HCT116 (cell line): Measurements from ENCODE around the gene CARS1. TPM values are rescaled to one million over a fixed set of nuclear protein-coding genes. Genes with fewer than 3 reads are reported as not detected.

ENCODE experiments used
- ATAC-seq: fragments of 200-7000 bp; cut with Tn5 transposase; 2 replicates; pipeline ENCODE4 v1.9.1; 2020; ENCODE audit warnings: mild to moderate bottlenecking, moderate library complexity
- BruUV-seq: library from RNA; stranded (reverse); fragments of 400-500 nt; replicated peaks from 2 replicates; lab custom pipeline; 2021; lab: Mats Ljungman, UMichigan
- CTCF ChIA-PET: fragments of 300-600 bp; sonication (Branson Sonifier 250); formaldehyde crosslinking; loops from one replicate; lab custom pipeline; 2021; ENCODE audit warnings: antibody characterized with exemption; lab: Charles Lee
- POLR2A ChIA-PET: fragments of 300-600, 350-600 bp; sonication (Branson Sonifier 250); formaldehyde crosslinking; loops from one replicate; lab custom pipeline; 2021; ENCODE audit warnings: antibody characterized with exemption; lab: Charles Lee
- RAD21 ChIA-PET, 2 experiments: fragments of 300-600 bp; sonication (Branson Sonifier 250); formaldehyde crosslinking; loops; one replicate each; lab custom pipeline; 2023; ENCODE audit warnings: low total read pairs in 2 of 2; ENCODE audit not compliant: uncharacterized antibody in 2 of 2, unreplicated experiment in 2 of 2, low non-redundant PET in 1 of 2; lab: Charles Lee
- DNase-seq: peaks from one replicate; pipeline ENCODE4 v3.0.0-alpha.2; 2010; ENCODE audit warnings: low read depth, low spot score
- H2AFZ ChIP-seq: fragments of 200-600 bp; shearing (Covaris generic), sonication (generic); 2 replicates; pipeline ENCODE4 v1.6.1; 2017; ENCODE audit warnings: low read depth, mixed run types, mixed read lengths, antibody characterized with exemption, low read length; ENCODE audit not compliant: poor library complexity, severe bottlenecking
- H3K27ac ChIP-seq: 2 replicates; pipeline ENCODE4 v1.5.1; 2012; ENCODE audit warnings: low read depth, low read length
- H3K27me3 ChIP-seq: fragments of 200-600 bp; sonication (generic); 2 replicates; pipeline ENCODE4 v1.6.1; 2016; ENCODE audit warnings: mixed run types, low read length, mixed read lengths; ENCODE audit not compliant: insufficient read depth
- H3K36me3 ChIP-seq, 2 experiments: fragments of 200-500 bp in 1 of 2; fragments of 200-600 bp in 1 of 2; sonication (Bioruptor generic) in 1 of 2; sonication (generic) in 1 of 2; 2 replicates each; pipeline versions ENCODE4 v1.5.1 to v1.6.1; 2014 to 2016; ENCODE audit warnings: low read length in 2 of 2, inconsistent platforms in 1 of 2, mixed read lengths in 1 of 2, mixed run types in 1 of 2; ENCODE audit not compliant: insufficient read depth in 2 of 2, control insufficient read depth in 1 of 2
- H3K4me1 ChIP-seq, 2 experiments: fragments of 200-600 bp in 1 of 2; sonication (generic) in 1 of 2; 2 replicates each; pipeline versions ENCODE4 v1.5.1 to v1.6.1; 2012 to 2017; ENCODE audit warnings: low read length in 2 of 2, inconsistent platforms in 1 of 2, mild to moderate bottlenecking in 1 of 2, mixed read lengths in 1 of 2, mixed run types in 1 of 2, moderate library complexity in 1 of 2; ENCODE audit not compliant: insufficient read depth in 2 of 2, control insufficient read depth in 1 of 2
- H3K4me2 ChIP-seq: fragments of 200-600 bp; sonication (generic); 2 replicates; pipeline ENCODE4 v1.6.1; 2017; ENCODE audit warnings: mixed run types, low read length, mixed read lengths
- H3K4me3 ChIP-seq, 2 experiments: fragments of 200-600 bp in 1 of 2; sonication (generic) in 1 of 2; replicated peaks in 1 of 2; 2 replicates each; pipeline ENCODE4 v1.5.1; 2011 to 2016; ENCODE audit warnings: low read length in 2 of 2, control low read depth in 1 of 2, low read depth in 1 of 2, mild to moderate bottlenecking in 1 of 2, mixed read lengths in 1 of 2, mixed run types in 1 of 2
- H3K79me2 ChIP-seq: fragments of 200-600 bp; sonication (generic); 2 replicates; pipeline ENCODE4 v1.6.1; 2017; ENCODE audit warnings: mild to moderate bottlenecking, mixed run types, low read length, moderate library complexity, mixed read lengths; ENCODE audit not compliant: insufficient read depth
- H3K9ac ChIP-seq: fragments of 200-600 bp; sonication (generic); 2 replicates; pipeline ENCODE4 v1.6.1; 2016; ENCODE audit warnings: low read length, mixed read lengths
- H3K9me2 ChIP-seq: fragments of 200-600 bp; sonication (generic), shearing (Covaris generic); 2 replicates; pipeline ENCODE4 v1.6.1; 2017; ENCODE audit warnings: mixed run types, mild to moderate bottlenecking, moderate library complexity; ENCODE audit not compliant: insufficient read depth
- H3K9me3 ChIP-seq, 2 experiments: fragments of 200-500 bp in 1 of 2; fragments of 200-600 bp in 1 of 2; sonication (Bioruptor generic) in 1 of 2; sonication (generic) in 1 of 2; 2 replicates each; pipeline ENCODE4 v1.6.1; 2014 to 2017; ENCODE audit warnings: low read length in 2 of 2, mixed read lengths in 2 of 2, inconsistent platforms in 1 of 2, low read depth in 1 of 2, mild to moderate bottlenecking in 1 of 2, mixed run types in 1 of 2, moderate library complexity in 1 of 2; ENCODE audit not compliant: control insufficient read depth in 1 of 2, insufficient read depth in 1 of 2
- H4K20me1 ChIP-seq: fragments of 200-600 bp; sonication (generic), shearing (Covaris generic); 2 replicates; pipeline ENCODE4 v1.6.1; 2017; ENCODE audit warnings: mixed run types, mild to moderate bottlenecking, moderate library complexity; ENCODE audit not compliant: insufficient read depth
- CBX3 ChIP-seq: IDR thresholded peaks from 2 replicates; pipeline ENCODE4 v1.6.1; 2012; ENCODE audit warnings: low read depth
- CEBPB ChIP-seq: IDR thresholded peaks from 2 replicates; pipeline ENCODE4 v1.6.1; 2012; ENCODE audit warnings: low read depth
- CTCF ChIP-seq, 3 experiments: fragments of 200-600 bp in 1 of 3; sonication (generic) in 1 of 3; IDR thresholded peaks in 2 of 3; conservative IDR thresholded peaks in 1 of 3; 2 replicates each; pipeline ENCODE4 v1.5.1; 2012 to 2017; ENCODE audit warnings: low read depth in 2 of 3, low read length in 2 of 3, antibody characterized with exemption in 1 of 3, borderline replicate concordance in 1 of 3, control low read depth in 1 of 3, mild to moderate bottlenecking in 1 of 3, mixed read lengths in 1 of 3, mixed run types in 1 of 3, moderate library complexity in 1 of 3; ENCODE audit not compliant: insufficient read depth in 1 of 3
- EZH2phosphoT487 ChIP-seq: fragments of 200-600 bp; IDR thresholded peaks from 2 replicates; pipeline ENCODE4 v1.6.1; 2018; ENCODE audit warnings: antibody characterized with exemption, borderline replicate concordance
- FOSL1 ChIP-seq: IDR thresholded peaks from 2 replicates; pipeline ENCODE4 v1.6.1; 2012; ENCODE audit warnings: low read depth
- JUND ChIP-seq: IDR thresholded peaks from 2 replicates; pipeline ENCODE4 v1.6.1; 2012
- SIN3A ChIP-seq: IDR thresholded peaks from 2 replicates; pipeline ENCODE4 v1.6.1; 2012; ENCODE audit warnings: low read depth
- SP1 ChIP-seq: IDR thresholded peaks from 2 replicates; pipeline ENCODE4 v1.6.1; 2012; ENCODE audit warnings: low read depth
- YY1 ChIP-seq: IDR thresholded peaks from 2 replicates; pipeline ENCODE4 v1.6.1; 2011; ENCODE audit warnings: low read length, low read depth, moderate library complexity, mild to moderate bottlenecking; ENCODE audit not compliant: insufficient replicate concordance; ENCODE audit errors: extremely low read depth
- ZBTB33 ChIP-seq: IDR thresholded peaks from 2 replicates; pipeline ENCODE4 v1.6.1; 2011; ENCODE audit warnings: mild to moderate bottlenecking, low read length, moderate library complexity; ENCODE audit not compliant: insufficient replicate concordance; ENCODE audit errors: extremely low read depth
- ZFX ChIP-seq: fragments of 450-650 bp; IDR thresholded peaks from 2 replicates; pipeline ENCODE4 v1.6.1; 2017
- intact Hi-C: fragments of 100-400 bp; cut with micrococcal nuclease; formaldehyde crosslinking; loops from 2 replicates; pipeline ENCODE4 v1.10.0; 2022
- total RNA-seq: library from RNA; stranded (reverse); gene quantifications from one replicate; pipeline ENCODE4 v1.2.1, GENCODE V29; 2021; ENCODE audit not compliant: unreplicated experiment

The CARS1 gene
- total RNA-seq, 1 experiment from 2014 or later, result 124 TPM

GRCh38 chr11:2964782-2965181, 92.4 kb downstream of the CARS1 start:
- H3K4me1 ChIP-seq, result no peaks in the 10 kb centered on the region

More at GRCh38 chr11:2964782-2965181, 92.4 kb downstream of the CARS1 start:
- TF ChIP-seq SIN3A (no peak), ZBTB33 (no peak), YY1 (no peak), ZFX (no peak), FOSL1 (no peak), CBX3 (no peak), JUND (no peak), EZH2phosphoT487 (no peak), CEBPB (no peak), CTCF (IDR thresholded peaks at IDR 0.05 in 2 of 3, conservative IDR thresholded peaks at IDR 0.05 in 1 of 3; ENCODE audit: borderline replicate concordance in 1 of 3, insufficient read depth in 1 of 3, low read depth in 2 of 3, low read length in 2 of 3) (no peak), SP1 (no peak)
- Histone ChIP-seq H3K9me2 (no peaks in the 10 kb centered on the region), H4K20me1 (no peaks in the 10 kb centered on the region), H3K36me3 (peaks cover 63 to 64% of the 10 kb centered on the region in 2 experiments), H3K9ac (no peak overlapping the region), H3K27me3 (no peaks in the 10 kb centered on the region), H3K9me3 (no peaks in the 10 kb centered on the region), H3K27ac (no peak overlapping the region), H3K4me3 (no peak overlapping the region), H2AFZ (no peak overlapping the region), H3K79me2 (peaks cover 94% of the 10 kb centered on the region), H3K4me2 (no peak overlapping the region)
- ATAC-seq (no peak), DNase-seq (no peak)
- ChIA-PET RAD21 (no interaction called here), CTCF (no interaction called here), POLR2A (no interaction called here)
- BruUV-seq, result no TSS peak
- intact Hi-C loops, result no loop called here
